H7 (cell line): ENCODE measurements around the gene MUC5AC. TPM values are rescaled to one million over a fixed set of nuclear protein-coding genes. Genes with fewer than 3 reads are reported as not detected.
"Not testable (repeated sequence)": the region's sequence is repeated elsewhere in the genome, so short reads cannot be mapped to it uniquely, and the experiment has no call there.

Experiments
- DNase-seq: peaks from one replicate; pipeline ENCODE4 v3.0.0; 2012
- H3K27me3 ChIP-seq: 2 replicates; pipeline ENCODE4 v1.6.0; 2011; ENCODE audit warnings: mild to moderate bottlenecking, low read length; ENCODE audit not compliant: control insufficient read depth, insufficient read depth
- H3K36me3 ChIP-seq: replicated peaks from 2 replicates; pipeline ENCODE4 v1.5.1; 2011; ENCODE audit warnings: low read length; ENCODE audit not compliant: control insufficient read depth, insufficient read depth
- H3K4me3 ChIP-seq: 2 replicates; pipeline ENCODE4 v1.5.1; 2011; ENCODE audit warnings: low read depth, mild to moderate bottlenecking, control low read depth, low read length, moderate library complexity; ENCODE audit not compliant: insufficient read depth
- total RNA-seq: library from RNA; depleted of rRNA; stranded (reverse); fragments of >200 nt; shearing (Covaris generic); gene quantifications from 2 replicates; pipeline ENCODE4 v1.2.3, GENCODE V29; 2014

Gene MUC5AC
- total RNA-seq, 1 experiment from 2014 or later, result not detected

DNA sequence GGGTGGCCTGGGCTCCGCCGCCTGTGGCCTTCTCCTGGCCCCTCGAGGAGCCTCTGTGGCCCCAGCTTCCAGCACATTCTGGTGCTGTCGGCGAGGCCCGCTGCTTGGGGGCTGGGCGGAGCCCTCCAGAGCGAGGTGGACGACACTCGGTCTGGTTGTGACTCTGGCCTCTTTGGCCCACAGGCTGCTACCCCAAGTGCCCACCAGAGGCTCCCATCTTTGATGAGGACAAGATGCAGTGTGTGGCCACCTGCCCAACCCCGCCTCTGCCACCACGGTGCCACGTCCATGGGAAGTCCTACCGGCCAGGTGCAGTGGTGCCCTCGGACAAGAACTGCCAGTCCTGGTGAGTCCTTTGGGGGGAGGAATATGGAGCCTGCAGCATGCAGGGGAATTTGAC is 22.4 kb downstream of the MUC5AC start:
- DNase-seq, result no peak
- H3K4me3 ChIP-seq, result no peak overlapping the region
- H3K36me3 ChIP-seq, result no peaks in the 10 kb centered on the region
- H3K27me3 ChIP-seq, result no peaks in the 10 kb centered on the region

DNA sequence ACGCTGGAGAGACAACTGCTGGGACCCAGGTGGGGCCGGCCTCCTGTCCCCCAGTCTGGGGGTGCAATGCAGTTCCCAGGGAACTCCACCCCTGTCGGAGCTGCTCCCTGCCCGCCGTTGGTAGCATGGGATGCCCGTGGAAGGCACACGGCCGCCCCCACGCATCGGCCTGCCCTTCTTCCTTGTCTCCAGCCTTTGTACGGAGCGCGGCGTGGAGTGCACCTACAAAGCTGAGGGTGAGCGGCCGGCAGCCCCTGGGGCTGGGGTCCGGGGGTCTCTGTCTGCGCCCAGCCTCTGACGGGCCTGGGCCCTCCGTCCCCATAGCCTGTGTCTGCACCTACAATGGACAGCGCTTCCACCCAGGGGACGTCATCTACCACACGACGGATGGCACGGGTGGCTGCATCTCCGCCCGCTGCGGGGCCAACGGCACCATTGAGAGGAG is 23.2 kb downstream of the MUC5AC start:
- Histone ChIP-seq H3K36me3 (no peaks in the 10 kb centered on the region), H3K4me3 (no peak overlapping the region), H3K27me3 (no peaks in the 10 kb centered on the region)
- DNase-seq, result no peak

DNA sequence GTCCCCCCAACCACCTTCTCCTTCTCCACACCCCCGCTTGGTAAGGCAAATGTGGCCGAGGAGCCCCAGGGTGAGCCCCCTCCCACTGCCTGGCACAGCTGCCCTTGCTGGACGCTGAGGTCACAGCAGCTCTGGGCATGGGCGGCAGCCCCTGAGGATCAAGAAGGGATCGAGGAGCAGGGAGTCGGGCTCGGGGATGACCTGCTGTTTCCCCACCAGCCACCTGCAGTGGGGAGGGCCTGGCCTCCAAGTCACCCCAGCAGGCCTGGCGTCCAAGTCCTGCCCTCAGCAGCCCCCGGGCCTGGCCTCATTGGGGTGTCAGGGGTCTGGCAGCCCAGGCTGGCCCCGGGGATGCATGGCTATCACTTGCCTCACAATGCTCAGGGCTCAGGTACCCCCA is 23.7 kb downstream of the MUC5AC start:
- Histone ChIP-seq H3K4me3 (no peak overlapping the region), H3K27me3 (no peaks in the 10 kb centered on the region), H3K36me3 (no peaks in the 10 kb centered on the region)
- DNase-seq, result no peak

DNA sequence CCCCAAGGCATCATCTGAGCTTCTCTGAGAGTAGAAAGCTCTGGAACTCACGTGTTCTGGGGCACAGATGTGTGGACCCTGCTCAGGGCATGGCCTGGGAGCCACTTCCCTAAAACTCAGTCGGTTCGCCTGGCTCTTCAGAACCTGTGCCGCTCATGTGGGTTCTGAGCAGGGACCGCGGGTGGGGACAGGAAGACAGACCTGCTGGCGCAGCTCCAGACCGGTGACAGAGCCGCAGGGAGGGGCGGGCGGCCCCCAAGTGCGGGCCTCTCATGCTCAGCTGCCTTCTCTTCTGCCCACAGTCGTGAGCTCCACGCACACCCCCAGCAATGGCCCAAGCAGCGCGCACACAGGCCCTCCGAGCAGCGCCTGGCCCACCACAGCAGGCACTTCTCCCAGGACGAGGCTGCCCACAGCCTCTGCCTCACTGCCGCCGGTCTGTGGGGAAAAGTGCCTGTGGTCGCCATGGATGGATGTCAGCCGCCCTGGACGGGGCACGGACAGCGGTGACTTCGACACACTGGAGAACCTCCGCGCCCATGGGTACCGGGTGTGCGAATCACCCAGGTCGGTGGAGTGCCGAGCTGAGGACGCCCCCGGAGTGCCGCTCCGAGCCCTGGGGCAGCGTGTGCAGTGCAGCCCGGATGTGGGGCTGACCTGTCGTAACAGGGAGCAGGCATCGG is 24.2 kb downstream of the MUC5AC start:
- Histone ChIP-seq H3K36me3 (no peaks in the 10 kb centered on the region), H3K4me3 (no peak overlapping the region), H3K27me3 (no peaks in the 10 kb centered on the region)
- DNase-seq, result no peak

DNA sequence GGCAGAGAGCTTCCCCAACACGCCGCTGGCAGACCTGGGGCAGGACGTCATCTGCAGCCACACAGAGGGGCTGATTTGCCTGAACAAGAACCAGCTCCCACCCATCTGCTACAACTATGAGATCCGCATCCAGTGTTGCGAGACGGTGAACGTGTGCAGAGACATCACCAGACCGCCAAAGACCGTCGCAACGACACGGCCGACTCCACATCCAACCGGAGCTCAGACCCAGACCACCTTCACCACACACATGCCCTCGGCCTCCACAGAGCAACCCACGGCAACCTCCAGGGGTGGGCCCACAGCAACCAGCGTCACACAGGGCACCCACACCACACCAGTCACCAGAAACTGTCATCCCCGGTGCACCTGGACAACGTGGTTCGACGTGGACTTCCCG is 26.4 kb downstream of the MUC5AC start:
- H3K4me3 ChIP-seq, H3K27me3 ChIP-seq, DNase-seq, H3K36me3 ChIP-seq: not testable (repeated sequence)

GRCh38 chr11:1188451-1189130 is 30.8 kb downstream of the MUC5AC start:
- not testable (repeated sequence) for DNase-seq, H3K4me3 ChIP-seq

GRCh38 chr11:1189816-1190215 is 32.1 kb downstream of the MUC5AC start:
- DNase-seq, H3K36me3 ChIP-seq, H3K4me3 ChIP-seq, H3K27me3 ChIP-seq: not testable (repeated sequence)

More at GRCh38 chr11:1188451-1189130, 30.8 kb downstream of the MUC5AC start:
- not testable (repeated sequence) for H3K27me3 ChIP-seq, H3K36me3 ChIP-seq

- H3K36me3 ChIP-seq, DNase-seq, H3K27me3 ChIP-seq, H3K4me3 ChIP-seq: not testable (repeated sequence)
Observed at GRCh38 chr11:1191786-1192470, 34.2 kb downstream of the MUC5AC start.

GRCh38 chr11:1192741-1193325 is 35.1 kb downstream of the MUC5AC start:
- no peaks in the 10 kb centered on the region for H3K27me3 ChIP-seq
- DNase-seq, result peak; percentile 34
- no peak overlapping the region for H3K4me3 ChIP-seq
- H3K36me3 ChIP-seq, result no peaks in the 10 kb centered on the region

- peak; percentile 48 for DNase-seq
- no peak overlapping the region for H3K4me3 ChIP-seq
- H3K27me3 ChIP-seq, result no peaks in the 10 kb centered on the region
- no peaks in the 10 kb centered on the region for H3K36me3 ChIP-seq
Observed at GRCh38 chr11:1193326-1194230, 35.8 kb downstream of the MUC5AC start.

- Histone ChIP-seq H3K36me3 (no peaks in the 10 kb centered on the region), H3K4me3 (no peak overlapping the region), H3K27me3 (no peaks in the 10 kb centered on the region)
- DNase-seq, result peak; percentile 48
Observed at GRCh38 chr11:1194231-1194976, 36.7 kb downstream of the MUC5AC start.

DNA sequence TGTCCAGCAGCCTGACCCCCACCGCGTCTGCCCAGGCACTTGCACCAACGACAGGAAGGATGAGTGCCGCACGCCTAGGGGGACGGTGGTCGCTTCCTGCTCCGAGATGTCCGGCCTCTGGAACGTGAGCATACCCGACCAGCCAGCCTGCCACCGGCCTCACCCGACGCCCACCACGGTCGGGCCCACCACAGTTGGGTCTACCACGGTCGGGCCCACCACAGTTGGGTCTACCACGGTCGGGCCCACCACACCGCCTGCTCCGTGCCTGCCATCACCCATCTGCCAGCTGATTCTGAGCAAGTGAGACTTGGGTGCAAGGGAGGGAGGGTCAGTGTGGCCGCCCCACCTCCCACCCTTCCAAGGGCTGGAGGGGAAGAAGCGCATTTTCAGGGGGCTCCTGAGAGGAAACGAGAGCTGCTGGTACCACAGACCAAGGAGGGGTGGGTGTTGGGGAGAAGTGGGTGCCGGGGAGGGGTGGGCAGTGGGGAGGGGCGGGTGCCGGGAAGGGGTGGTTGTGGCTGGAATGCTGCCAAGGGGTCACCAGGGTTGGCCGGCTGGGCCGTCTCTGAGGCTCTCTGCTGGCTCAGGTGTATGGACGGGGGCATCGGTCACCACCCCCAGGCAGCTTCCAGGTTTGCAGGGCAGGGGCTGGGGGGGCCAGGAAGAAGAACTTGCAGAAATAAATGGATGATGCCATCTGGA is 37.4 kb downstream of the MUC5AC start:
- DNase-seq, result peak; percentile 40
- H3K27me3 ChIP-seq, result no peaks in the 10 kb centered on the region
- no peaks in the 10 kb centered on the region for H3K36me3 ChIP-seq
- H3K4me3 ChIP-seq, result no peak overlapping the region
